ENCODE data around the gene C2orf92.

GRCh38 chr2:97735161-97735561 lies 65.6 kb downstream of the C2orf92 start:
- TF ChIP-seq ZFX (IDR thresholded peaks at IDR 0.05): no peak
- TF ChIP-seq CTCF (conservative IDR thresholded peaks at IDR 0.05): no peak

All from C4-2B (cell line).